ENCODE measurements around the gene SBK2.

GRCh38 chr19:55525289-55526101, 11.4 kb downstream of the SBK2 start:
- no peak for TF ChIP-seq CTCF (conservative IDR thresholded peaks at IDR 0.05; ENCODE audit: low read length)
- TF ChIP-seq EZH2phosphoT487 (IDR thresholded peaks at IDR 0.05; ENCODE audit: borderline replicate concordance, low read depth, low read length), result no peak

All from OCI-LY7 (cell line).